Loucy (cell line): ENCODE results near the gene SLBP.

ENCODE experiments used
- H2AFZ ChIP-seq: fragments of 200-600 bp; sonication (generic); 2 replicates; pipeline ENCODE4 v1.6.0; 2016; ENCODE audit warnings: antibody characterized with exemption, mild to moderate bottlenecking, low read length, moderate library complexity
- H3F3A ChIP-seq: fragments of 200-600 bp; 2 replicates; pipeline ENCODE4 v1.6.0; 2016; ENCODE audit warnings: antibody characterized with exemption, low read depth, mild to moderate bottlenecking
- H3K27me3 ChIP-seq: fragments of 200-600 bp; sonication (generic); 2 replicates; pipeline ENCODE4 v1.6.1; 2014; ENCODE audit warnings: low read length, mild to moderate bottlenecking; ENCODE audit not compliant: insufficient read depth, poor library complexity, severe bottlenecking
- H3K36me3 ChIP-seq: fragments of 200-600 bp; sonication (generic); 2 replicates; pipeline ENCODE4 v1.6.1; 2016; ENCODE audit warnings: low read length; ENCODE audit not compliant: insufficient read depth
- H3K4me1 ChIP-seq: fragments of 200-600 bp; sonication (generic); 2 replicates; pipeline ENCODE4 v1.5.1; 2014; ENCODE audit warnings: low read length, mild to moderate bottlenecking; ENCODE audit not compliant: insufficient read depth, poor library complexity, severe bottlenecking
- H3K4me2 ChIP-seq: fragments of 200-600 bp; sonication (generic); 2 replicates; pipeline ENCODE4 v1.6.0; 2014; ENCODE audit warnings: antibody characterized with exemption, low read length, low read depth, mild to moderate bottlenecking; ENCODE audit not compliant: poor library complexity, severe bottlenecking
- H3K4me3 ChIP-seq: fragments of 200-600 bp; sonication (generic); 2 replicates; pipeline ENCODE4 v1.5.1; 2014; ENCODE audit warnings: low read length, mild to moderate bottlenecking, mixed read lengths; ENCODE audit not compliant: poor library complexity, severe bottlenecking
- H3K79me2 ChIP-seq: fragments of 200-600 bp; sonication (generic); 2 replicates; pipeline ENCODE4 v1.6.1; 2014; ENCODE audit warnings: low read length; ENCODE audit not compliant: insufficient read depth
- H3K9ac ChIP-seq: fragments of 200-600 bp; sonication (generic); 2 replicates; pipeline ENCODE4 v1.6.0; 2014; ENCODE audit warnings: mild to moderate bottlenecking, low read depth, low read length, moderate library complexity; ENCODE audit not compliant: poor library complexity, severe bottlenecking
- H3K9me2 ChIP-seq: fragments of 200-600 bp; sonication (generic); replicated peaks from 2 replicates; pipeline ENCODE4 v1.6.1; 2016; ENCODE audit warnings: low read depth, low read length, mixed read lengths
- H3K9me3 ChIP-seq: fragments of 200-600 bp; sonication (generic); 2 replicates; pipeline ENCODE4 v1.6.1; 2014; ENCODE audit warnings: mild to moderate bottlenecking, antibody characterized with exemption, low read length, low read depth; ENCODE audit not compliant: insufficient read depth
- H4K20me1 ChIP-seq: fragments of 200-600 bp; sonication (generic); 2 replicates; pipeline ENCODE4 v1.6.0; 2014; ENCODE audit warnings: antibody characterized with exemption, low read length, mild to moderate bottlenecking; ENCODE audit not compliant: insufficient read depth, poor library complexity, severe bottlenecking
- EZH2phosphoT487 ChIP-seq: fragments of 200-600 bp; IDR thresholded peaks from 2 replicates; pipeline ENCODE4 v1.6.1; 2018; ENCODE audit warnings: antibody characterized with exemption, mild to moderate bottlenecking, moderate library complexity, borderline replicate concordance
- TF ChIP-seq, protein P1 (sequence below): fragments of 200-600 bp; sonication (generic); conservative IDR thresholded peaks from 2 replicates; pipeline ENCODE4 v1.5.1; 2014; ENCODE audit warnings: mild to moderate bottlenecking, antibody characterized with exemption, low read length

Gene SLBP

DNA sequence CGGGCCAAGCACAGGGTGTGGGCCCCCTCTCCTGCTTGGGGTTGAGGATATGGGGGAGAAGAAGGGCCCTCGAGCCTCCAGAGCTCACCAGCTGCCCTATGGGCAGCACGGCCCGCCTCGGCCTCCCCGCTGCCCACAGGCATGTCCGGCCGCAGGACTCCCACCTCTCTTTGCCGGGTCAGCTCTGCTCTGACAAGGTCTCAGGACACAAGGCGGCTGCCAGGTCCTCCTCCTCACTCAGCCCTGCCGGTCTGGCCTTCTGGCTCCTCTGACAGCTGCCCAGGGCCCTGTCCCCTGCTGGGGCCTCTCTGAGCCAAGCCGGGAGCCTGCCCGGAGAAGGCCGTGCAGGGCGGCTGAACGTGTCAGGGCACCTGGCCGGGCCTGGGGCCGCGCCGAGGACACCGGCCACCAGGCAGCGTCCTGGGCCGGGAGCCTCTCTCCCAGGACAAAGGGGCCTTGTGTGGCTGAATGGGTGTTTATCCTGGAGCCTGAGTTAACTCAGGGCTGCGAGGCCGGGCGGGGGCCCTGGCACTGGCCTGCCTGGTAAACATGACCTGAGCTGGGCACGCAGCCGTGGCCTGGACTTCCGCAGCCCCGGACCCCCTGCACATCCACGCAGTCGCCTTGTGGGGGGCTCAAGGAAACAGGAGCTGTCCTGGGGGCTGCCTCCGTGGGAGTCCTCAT is 34.9 kb upstream of the SLBP start:
- H2AFZ ChIP-seq = no peak overlapping the region
- no peaks in the 10 kb centered on the region for H3K79me2 ChIP-seq
- H4K20me1 ChIP-seq = no peaks in the 10 kb centered on the region
- no peaks in the 10 kb centered on the region for H3K27me3 ChIP-seq
- H3K4me1 ChIP-seq = peaks cover 4% of the 10 kb centered on the region
- TF ChIP-seq, protein P1, sequence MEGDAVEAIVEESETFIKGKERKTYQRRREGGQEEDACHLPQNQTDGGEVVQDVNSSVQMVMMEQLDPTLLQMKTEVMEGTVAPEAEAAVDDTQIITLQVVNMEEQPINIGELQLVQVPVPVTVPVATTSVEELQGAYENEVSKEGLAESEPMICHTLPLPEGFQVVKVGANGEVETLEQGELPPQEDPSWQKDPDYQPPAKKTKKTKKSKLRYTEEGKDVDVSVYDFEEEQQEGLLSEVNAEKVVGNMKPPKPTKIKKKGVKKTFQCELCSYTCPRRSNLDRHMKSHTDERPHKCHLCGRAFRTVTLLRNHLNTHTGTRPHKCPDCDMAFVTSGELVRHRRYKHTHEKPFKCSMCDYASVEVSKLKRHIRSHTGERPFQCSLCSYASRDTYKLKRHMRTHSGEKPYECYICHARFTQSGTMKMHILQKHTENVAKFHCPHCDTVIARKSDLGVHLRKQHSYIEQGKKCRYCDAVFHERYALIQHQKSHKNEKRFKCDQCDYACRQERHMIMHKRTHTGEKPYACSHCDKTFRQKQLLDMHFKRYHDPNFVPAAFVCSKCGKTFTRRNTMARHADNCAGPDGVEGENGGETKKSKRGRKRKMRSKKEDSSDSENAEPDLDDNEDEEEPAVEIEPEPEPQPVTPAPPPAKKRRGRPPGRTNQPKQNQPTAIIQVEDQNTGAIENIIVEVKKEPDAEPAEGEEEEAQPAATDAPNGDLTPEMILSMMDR = no peak
- no peak for TF ChIP-seq EZH2phosphoT487
- H3K4me3 ChIP-seq = no peak overlapping the region
- no peak overlapping the region for H3K4me2 ChIP-seq
- H3K9me2 ChIP-seq = no peaks in the 10 kb centered on the region
- no peaks in the 10 kb centered on the region for H3F3A ChIP-seq
- H3K36me3 ChIP-seq = peaks cover 17% of the 10 kb centered on the region; the same call in 1 of the 2 replicates
- no peak overlapping the region for H3K9ac ChIP-seq
- no peaks in the 10 kb centered on the region for H3K9me3 ChIP-seq

DNA sequence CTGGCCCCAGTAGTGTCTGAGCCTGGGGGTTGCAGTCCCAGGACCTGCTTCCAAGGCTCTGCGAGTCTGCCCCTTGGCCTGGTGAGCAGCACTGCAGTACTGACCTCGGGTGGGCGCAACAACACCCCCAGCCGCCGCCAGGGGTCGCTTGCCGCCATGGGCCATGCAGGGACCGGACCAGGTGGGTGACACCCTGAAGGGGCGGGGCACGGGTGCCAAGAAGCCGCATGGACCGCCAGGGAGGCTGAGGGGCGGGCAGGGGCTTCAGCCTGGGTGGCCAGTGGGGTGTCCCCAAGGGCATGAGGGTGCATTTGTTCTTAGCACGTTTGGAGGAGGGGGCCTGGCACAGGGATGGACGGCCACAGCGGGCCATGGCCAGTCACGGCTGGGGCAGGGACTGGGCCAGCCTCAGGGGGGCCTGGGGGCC is 34.2 kb upstream of the SLBP start:
- TF ChIP-seq, protein P1 = peak; percentile 85
- no peak for TF ChIP-seq EZH2phosphoT487
- Histone ChIP-seq H3K27me3 (no peaks in the 10 kb centered on the region), H3K4me2 (no peak overlapping the region), H2AFZ (no peak overlapping the region), H3K4me1 (peaks cover 4% of the 10 kb centered on the region), H3K36me3 (peaks cover 25% of the 10 kb centered on the region; the same call in 1 of the 2 replicates), H3K79me2 (no peaks in the 10 kb centered on the region), H3K4me3 (no peak overlapping the region), H4K20me1 (no peaks in the 10 kb centered on the region), H3F3A (no peaks in the 10 kb centered on the region), H3K9ac (no peak overlapping the region), H3K9me2 (no peaks in the 10 kb centered on the region), H3K9me3 (no peaks in the 10 kb centered on the region)

DNA sequence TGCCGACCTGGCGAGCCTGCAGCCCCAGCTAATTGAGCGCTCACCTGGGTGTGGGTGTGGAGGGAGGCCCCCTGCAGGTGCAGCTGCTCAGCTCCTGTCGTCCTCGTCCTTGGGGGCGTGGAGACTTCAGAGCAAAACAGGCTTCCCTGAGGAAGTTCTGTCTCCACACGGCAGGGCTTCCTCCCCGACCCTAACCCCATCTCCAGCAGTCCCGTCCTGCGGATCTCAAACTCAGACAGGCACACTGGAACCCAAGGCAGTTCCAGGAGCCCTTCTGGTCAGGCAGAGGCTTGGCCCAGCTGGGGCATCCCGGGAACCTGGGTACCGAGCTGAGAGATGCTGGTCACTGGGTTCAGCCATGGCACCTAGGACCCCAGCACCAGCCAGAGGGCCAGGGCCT is 33.6 kb upstream of the SLBP start:
- no peak for TF ChIP-seq EZH2phosphoT487
- TF ChIP-seq, protein P1 = no peak
- Histone ChIP-seq H3F3A (no peaks in the 10 kb centered on the region), H3K4me3 (no peak overlapping the region), H3K9me2 (no peaks in the 10 kb centered on the region), H3K4me1 (peaks cover 4% of the 10 kb centered on the region), H4K20me1 (no peaks in the 10 kb centered on the region), H3K79me2 (no peaks in the 10 kb centered on the region), H3K4me2 (no peak overlapping the region), H3K9ac (no peak overlapping the region), H3K36me3 (peaks cover 30% of the 10 kb centered on the region; the same call in 1 of the 2 replicates), H3K9me3 (no peaks in the 10 kb centered on the region), H3K27me3 (no peaks in the 10 kb centered on the region), H2AFZ (no peak overlapping the region)
